Measurements from ENCODE around the gene PABPN1L.

GRCh38 chr16:88876942-88877526 is 10.6 kb upstream of the PABPN1L start:
- no peak for TF ChIP-seq POLR2A (IDR thresholded peaks at IDR 0.05; ENCODE audit: low read depth)
- TF ChIP-seq, protein P1, sequence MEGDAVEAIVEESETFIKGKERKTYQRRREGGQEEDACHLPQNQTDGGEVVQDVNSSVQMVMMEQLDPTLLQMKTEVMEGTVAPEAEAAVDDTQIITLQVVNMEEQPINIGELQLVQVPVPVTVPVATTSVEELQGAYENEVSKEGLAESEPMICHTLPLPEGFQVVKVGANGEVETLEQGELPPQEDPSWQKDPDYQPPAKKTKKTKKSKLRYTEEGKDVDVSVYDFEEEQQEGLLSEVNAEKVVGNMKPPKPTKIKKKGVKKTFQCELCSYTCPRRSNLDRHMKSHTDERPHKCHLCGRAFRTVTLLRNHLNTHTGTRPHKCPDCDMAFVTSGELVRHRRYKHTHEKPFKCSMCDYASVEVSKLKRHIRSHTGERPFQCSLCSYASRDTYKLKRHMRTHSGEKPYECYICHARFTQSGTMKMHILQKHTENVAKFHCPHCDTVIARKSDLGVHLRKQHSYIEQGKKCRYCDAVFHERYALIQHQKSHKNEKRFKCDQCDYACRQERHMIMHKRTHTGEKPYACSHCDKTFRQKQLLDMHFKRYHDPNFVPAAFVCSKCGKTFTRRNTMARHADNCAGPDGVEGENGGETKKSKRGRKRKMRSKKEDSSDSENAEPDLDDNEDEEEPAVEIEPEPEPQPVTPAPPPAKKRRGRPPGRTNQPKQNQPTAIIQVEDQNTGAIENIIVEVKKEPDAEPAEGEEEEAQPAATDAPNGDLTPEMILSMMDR (IDR thresholded peaks at IDR 0.05), result no peak
- no peak for TF ChIP-seq POLR2AphosphoS5 (IDR thresholded peaks at IDR 0.05)

Measured in esophagus muscularis mucosa (tissue), 3 donors.